Kidney epithelial cell (primary cell): ENCODE measurements around the gene ROM1. TPM values are rescaled to one million over a fixed set of nuclear protein-coding genes. Genes with fewer than 3 reads are reported as not detected.
A peak's percentile ranks its signal among the peaks of the same experiment; 100 is the strongest.

ENCODE experiments used
- DNase-seq: peaks from one replicate; pipeline ENCODE4 v3.0.0-alpha.2; 2010; ENCODE audit warnings: low read depth
- H3K27me3 ChIP-seq: 2 replicates; pipeline ENCODE4 v1.6.0; 2011; ENCODE audit warnings: low read length; ENCODE audit not compliant: control insufficient read depth, insufficient read depth
- H3K36me3 ChIP-seq: 2 replicates; pipeline ENCODE4 v1.5.1; 2011; ENCODE audit warnings: low read length; ENCODE audit not compliant: control insufficient read depth, insufficient read depth
- H3K4me3 ChIP-seq: 2 replicates; pipeline ENCODE4 v1.5.1; 2011; ENCODE audit warnings: low read depth, mild to moderate bottlenecking, control low read depth, low read length
- CTCF ChIP-seq: IDR thresholded peaks from 2 replicates; pipeline ENCODE4 v1.5.1; 2011; ENCODE audit warnings: mild to moderate bottlenecking, moderate library complexity, low read length, control low read depth, inconsistent platforms; ENCODE audit not compliant: insufficient read depth, poor library complexity, severe bottlenecking
- total RNA-seq: library from RNA; depleted of rRNA; stranded (reverse); fragments of >200 nt; gene quantifications from 2 replicates; pipeline ENCODE4 v1.2.3, GENCODE V29; 2015

Gene ROM1
- total RNA-seq, 1 donor from 2014 or later, result 1.4 TPM

- no peak for DNase-seq
- H3K36me3 ChIP-seq, result peaks cover 4% of the 10 kb centered on the region
- peak; percentile 38 for TF ChIP-seq CTCF
- no peak overlapping the region for H3K4me3 ChIP-seq
- H3K27me3 ChIP-seq, result no peaks in the 10 kb centered on the region
Measured at GRCh38 chr11:62588966-62589637, 24.0 kb upstream of the ROM1 start.

GRCh38 chr11:62591448-62592145 lies 21.5 kb upstream of the ROM1 start, which contains the start of gene TUT1:
TUT1 (minus strand) TSS chr11:62591523; CDS start chr11:62591485, 38 bp downstream.
- no peaks in the 10 kb centered on the region for H3K27me3 ChIP-seq
- H3K4me3 ChIP-seq, result peak within 1 kb of the TSS; percentile 91
- H3K36me3 ChIP-seq, result peaks cover 7% of the 10 kb centered on the region
- no peak for TF ChIP-seq CTCF
- DNase-seq, result peak; percentile 94

- H3K27me3 ChIP-seq, result no peaks in the 10 kb centered on the region
- H3K36me3 ChIP-seq, result peaks cover 7% of the 10 kb centered on the region
- DNase-seq, result no peak
- H3K4me3 ChIP-seq, result peak overlapping the region; percentile 42
- TF ChIP-seq CTCF, result no peak
Measured at GRCh38 chr11:62592146-62592815, 20.8 kb upstream of the ROM1 start.

GRCh38 chr11:62592989-62593421 lies 20.1 kb upstream of the ROM1 start:
- Histone ChIP-seq H3K36me3 (peaks cover 7% of the 10 kb centered on the region), H3K27me3 (no peaks in the 10 kb centered on the region), H3K4me3 (no peak overlapping the region)
- DNase-seq, result no peak
- no peak for TF ChIP-seq CTCF

- Histone ChIP-seq H3K36me3 (peaks cover 7% of the 10 kb centered on the region), H3K27me3 (no peaks in the 10 kb centered on the region), H3K4me3 (no peak overlapping the region)
- no peak for DNase-seq
- TF ChIP-seq CTCF, result peak; percentile 69
Measured at GRCh38 chr11:62593434-62594044, 19.5 kb upstream of the ROM1 start.
